Stimulated activated CD4-positive, alpha-beta T cell treated with anti-CD3 and anti-CD28 coated beads, Interleukin-15, amount 100 ng/mL, for 1 hour (primary cell): ENCODE results near the gene TNPO2.
"Not testable (repeated sequence)": the region's sequence is repeated elsewhere in the genome, so short reads cannot be mapped to it uniquely, and the experiment has no call there.

Source experiments
- DNase-seq, 2 donors: peaks; one replicate each; pipeline ENCODE4 v3.0.0-alpha.2; 2020; ENCODE audit warnings: low read depth in 1 of 2, low spot score in 1 of 2

TNPO2 gene

GRCh38 chr19:12737835-12738351 is 14.2 kb upstream of the TNPO2 start:
- DNase-seq, result no peak

DNA sequence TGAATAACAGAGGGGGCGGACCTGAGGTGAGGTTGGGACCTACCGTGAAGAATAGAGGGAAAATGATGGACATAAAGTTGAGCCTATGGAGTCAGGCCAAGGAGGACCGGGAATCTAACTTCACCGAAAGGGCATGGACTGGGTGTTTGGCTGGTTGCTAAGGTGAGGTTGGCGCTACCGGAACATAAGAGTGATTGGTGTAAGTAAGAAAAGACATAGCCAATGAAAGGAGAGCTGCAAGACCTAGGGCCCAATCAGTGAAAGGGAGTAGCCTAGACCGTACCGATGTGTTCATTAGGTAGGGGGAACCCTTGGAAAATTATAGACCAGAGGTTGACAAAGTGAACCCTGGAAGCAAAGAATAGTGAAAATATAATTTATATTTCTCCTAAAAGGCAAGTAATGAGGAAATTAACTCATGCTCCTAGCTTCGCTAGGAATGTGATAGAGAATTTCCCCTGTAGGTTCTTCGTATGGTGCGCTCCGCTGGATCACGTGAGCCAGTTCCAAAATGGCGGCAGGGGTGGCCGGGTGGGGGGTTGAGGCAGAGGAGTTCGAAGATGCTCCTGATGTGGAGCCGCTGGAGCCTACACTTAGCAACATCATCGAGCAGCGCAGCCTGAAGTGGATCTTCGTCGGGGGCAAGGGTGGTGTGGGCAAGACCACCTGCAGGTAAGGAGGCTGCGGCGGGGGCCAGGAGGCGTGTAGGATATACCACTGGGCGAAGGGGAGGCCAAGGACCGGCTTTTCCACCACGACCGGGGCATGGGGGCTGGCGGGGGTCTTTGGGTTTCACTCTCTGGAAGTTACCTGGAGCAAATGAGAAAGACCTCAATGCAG is 13.5 kb upstream of the TNPO2 start, which contains the start of gene GET3:
Gene GET3 (plus strand): TSS at position 503 of the 840 bp plus-strand sequence. CDS start 9 bp downstream, at position 512.
- peak; percentile 55 to 60 for DNase-seq

- DNase-seq, result peak in 1 of 2 donors; percentile 24
Measured at GRCh38 chr19:12733369-12734214, 9.9 kb upstream of the TNPO2 start.

- DNase-seq, result no peak
Measured at GRCh38 chr19:12731337-12731736, 7.6 kb upstream of the TNPO2 start.

DNA sequence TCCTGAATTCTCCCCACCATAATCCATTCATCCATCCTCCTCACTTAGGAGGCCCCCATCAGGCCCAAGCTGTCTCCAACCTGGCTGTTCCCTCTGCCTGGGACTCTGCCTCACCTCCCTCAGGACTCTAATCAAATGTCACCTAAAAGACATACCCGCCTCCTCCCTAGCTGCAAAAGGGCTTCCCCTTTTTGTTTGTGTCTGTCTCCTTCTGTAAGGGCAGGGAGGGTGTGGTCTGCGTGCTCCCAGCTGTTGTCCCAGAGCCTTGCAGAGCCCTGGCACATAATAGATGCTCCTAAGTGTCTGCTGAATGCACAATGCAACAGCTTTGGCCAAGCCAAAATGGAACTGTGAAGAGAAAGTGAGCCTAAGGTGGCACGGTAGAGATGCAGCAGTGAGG is 6.3 kb upstream of the TNPO2 start:
- DNase-seq, result no peak

GRCh38 chr19:12727745-12728433 is 4.2 kb upstream of the TNPO2 start:
- DNase-seq, result no peak

DNA sequence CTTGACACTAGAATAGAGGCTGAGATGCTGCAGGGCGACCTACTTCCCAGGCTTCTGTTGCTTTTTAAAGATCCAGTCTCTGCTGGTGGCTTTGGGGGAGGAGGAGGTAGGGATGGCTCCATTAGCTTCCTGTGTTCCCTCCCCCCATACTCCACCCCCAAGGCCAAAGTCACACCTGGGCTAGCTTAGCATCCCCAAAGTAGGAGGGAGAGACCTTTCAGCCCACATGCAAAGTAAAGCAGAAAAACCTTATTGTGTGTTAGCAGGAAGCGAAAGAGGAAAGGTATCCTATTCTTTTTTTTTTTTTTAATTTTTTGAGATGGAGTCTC is 3.2 kb upstream of the TNPO2 start:
- no peak for DNase-seq

DNA sequence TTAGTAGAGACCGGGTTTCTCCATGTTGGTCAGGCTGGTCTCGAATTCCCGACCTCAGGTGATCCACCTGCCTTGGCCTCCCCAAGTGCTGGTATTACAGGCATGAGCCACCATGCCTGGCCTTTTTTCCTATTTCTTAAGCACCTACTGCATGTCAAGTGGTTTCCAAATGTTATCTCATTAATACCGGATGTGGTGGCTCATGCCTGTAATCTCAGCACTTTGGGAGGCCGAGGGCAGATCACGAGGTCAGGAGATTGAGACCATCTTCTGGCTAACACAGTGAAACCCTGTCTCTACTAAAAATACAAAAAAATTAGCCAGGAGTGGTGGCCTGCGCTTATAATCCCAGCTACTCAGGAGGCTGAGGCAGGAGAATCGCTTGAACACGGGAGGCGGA is 1.9 kb upstream of the TNPO2 start:
- not testable (repeated sequence) for DNase-seq

DNA sequence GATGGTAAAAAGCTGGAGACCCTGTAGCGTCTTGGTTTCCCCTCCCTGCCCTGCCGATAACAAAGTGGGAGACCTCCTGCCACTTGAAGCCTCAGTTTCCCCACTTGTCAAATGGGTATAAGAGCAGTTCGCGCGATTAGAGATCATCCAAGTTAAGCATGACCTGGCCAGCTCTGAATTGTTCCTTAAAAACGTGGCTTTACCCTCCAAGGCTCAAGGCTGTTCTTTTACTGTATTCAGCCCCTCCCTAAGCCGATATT is 421 bp downstream of the TNPO2 start:
- DNase-seq, result no peak

DNA sequence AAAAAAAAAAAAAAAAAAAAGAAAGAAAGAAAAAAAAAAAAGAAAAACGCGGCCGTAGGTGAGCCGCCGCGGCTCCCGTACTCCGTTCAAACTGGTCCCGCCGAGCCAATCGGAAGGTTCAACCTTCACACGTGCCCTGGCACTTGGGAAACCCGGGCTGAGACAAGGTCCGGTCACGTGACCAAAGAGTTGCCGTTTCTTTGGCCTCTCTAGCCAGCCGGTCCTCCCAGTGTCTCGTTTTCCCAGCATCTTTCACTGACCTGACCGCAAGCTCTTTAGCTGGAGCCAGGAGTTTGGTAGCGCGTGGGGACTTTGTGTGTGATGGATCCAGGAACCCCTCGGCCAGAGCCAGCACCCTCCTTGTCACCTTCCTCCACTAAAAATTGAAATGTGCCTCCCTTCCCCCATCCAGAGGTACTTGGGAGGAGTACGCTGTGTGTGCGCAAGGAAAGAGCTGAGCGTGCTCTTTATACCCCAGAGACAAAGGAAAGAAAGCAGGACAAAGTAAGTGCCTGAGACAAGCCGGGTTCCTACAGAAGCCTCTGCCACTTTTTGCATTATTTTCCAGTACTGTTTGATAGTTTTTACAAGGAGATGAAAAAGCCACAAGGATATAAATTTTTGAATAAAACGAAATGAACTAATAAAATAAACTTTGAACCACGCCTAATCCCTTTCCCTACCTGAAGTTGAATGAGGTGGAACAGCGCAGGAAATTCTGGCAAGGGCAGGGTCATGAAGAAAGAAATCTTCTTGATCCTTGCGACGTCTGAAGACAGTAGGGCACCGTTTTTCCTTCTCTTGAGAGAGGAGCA is 959 bp downstream of the TNPO2 start:
- peak; percentile 76 to 84 for DNase-seq

GRCh38 chr19:12721656-12722565 is 1.8 kb downstream of the TNPO2 start:
- peak; percentile 20 to 30 for DNase-seq

DNA sequence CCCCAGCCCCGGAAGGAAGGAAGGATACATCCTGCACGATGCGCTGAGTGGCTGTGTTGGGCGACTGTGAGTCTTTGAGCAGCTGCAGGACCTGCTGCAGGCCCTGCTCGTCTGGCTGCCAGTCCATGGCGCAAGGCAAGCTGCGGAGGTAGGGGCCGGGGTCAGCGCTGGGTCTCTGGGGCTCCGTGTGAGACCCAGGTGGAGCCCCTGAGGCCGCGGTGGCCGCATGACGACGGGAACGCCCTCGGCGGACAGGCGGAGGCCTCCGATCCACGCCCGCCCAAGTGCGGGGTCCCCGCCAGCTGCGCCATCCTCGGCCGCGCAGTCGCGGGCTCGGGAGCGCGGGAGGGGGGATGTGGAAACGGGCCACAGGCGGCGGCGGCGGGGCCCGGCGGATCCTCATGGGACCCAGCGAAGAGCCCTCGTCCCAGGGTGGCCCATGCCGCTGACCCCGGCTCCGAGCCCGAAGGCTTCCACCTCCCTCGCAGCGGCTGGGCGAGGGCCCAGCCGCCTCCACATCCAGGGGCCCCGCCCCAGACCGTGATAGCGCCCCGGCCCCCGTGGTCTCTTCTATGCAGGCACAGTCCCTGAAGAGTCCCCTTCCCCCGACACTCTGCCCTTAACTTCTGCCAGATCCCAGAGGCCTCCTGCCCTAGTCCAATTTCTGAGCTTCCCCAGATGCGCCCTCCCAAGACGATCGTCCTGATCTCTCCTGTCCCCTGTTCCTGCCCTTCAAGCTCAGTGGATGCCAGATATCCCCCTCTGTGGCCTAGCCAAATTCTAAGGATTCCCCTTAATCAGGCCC is 2.7 kb downstream of the TNPO2 start:
- DNase-seq, result no peak

GRCh38 chr19:12720296-12720695 is 3.4 kb downstream of the TNPO2 start:
- no peak for DNase-seq

DNA sequence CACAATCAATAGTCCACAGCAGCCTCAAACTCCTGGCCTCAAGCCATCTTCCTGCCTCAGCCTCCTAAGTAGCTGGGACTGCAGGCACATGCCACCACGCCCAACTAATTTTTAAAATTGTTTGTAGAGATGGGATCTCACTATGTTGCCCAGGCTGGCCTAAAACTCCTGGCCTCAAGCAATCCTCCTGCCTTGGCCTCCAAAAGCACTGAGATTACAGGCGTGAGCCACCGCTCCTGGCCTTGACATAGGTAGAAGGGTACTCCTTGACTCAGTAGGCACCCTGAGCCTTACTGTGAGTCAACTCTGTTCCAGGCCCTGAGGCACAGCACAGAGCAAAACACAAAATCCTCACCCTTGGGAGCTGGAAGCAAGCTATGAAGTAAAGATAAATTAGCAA is 7.8 kb downstream of the TNPO2 start:
- no peak for DNase-seq

DNA sequence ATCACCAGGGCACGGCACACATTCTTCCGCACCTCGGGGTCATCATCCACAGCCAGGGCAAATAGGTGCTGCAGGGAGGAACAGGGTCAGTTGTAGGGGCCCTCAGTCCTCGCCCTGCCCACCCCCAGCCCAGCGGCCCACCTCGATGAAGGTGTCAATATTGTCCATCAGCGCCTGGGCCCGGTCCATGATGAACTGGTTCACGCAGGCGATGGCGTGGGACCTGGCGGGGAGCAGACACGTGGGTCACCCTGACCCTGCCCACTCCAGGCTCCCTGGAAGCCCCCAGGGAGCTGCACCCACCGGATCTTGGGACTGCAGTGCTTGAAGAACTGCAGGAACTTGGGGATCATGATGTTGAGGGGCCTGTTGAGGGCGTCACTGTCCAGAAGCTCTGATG is 8.6 kb downstream of the TNPO2 start:
- DNase-seq, result no peak

- not testable (repeated sequence) for DNase-seq
Measured at GRCh38 chr19:12713304-12713703, 10.4 kb downstream of the TNPO2 start.

DNA sequence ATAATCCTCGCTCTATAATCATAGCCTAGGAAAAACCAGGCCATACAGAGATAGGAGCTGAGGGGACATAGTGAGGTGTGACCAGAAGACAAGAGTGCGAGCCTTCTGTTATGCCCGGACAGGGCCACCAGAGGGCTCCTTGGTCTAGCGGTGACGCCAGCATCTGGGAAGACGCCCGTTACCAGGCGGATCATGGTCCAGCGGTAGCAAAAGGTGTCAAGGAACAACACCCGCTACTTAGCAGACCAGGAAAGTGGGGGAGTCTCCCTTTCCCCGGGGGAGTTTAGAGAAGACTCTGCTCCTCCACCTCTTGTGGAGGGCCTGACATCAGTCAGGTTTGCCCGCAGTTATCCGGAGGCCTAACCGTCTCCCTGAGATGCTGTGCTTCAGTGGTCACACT is 11.7 kb downstream of the TNPO2 start:
- DNase-seq, result not testable (repeated sequence)

GRCh38 chr19:12711187-12711586 is 12.5 kb downstream of the TNPO2 start:
- DNase-seq, result no peak

GRCh38 chr19:12708641-12709040 is 15.1 kb downstream of the TNPO2 start:
- DNase-seq, result no peak
